Hematopoietic multipotent progenitor cell (in vitro differentiated cells): ENCODE measurements around the gene IGFBP4. TPM values are rescaled to one million over a fixed set of nuclear protein-coding genes. Genes with fewer than 3 reads are reported as not detected.

Experiments used
- DNase-seq, 3 donors: peaks; one replicate each; pipeline ENCODE4 v3.0.0-alpha.2; 2011 to 2015; ENCODE audit warnings: low read depth in 2 of 3, low spot score in 2 of 3
- total RNA-seq: library from RNA; depleted of rRNA; stranded (reverse); fragments of >200 nt; gene quantifications from one replicate; pipeline ENCODE4 v1.2.3, GENCODE V29; 2012

IGFBP4 gene
- total RNA-seq, 1 donor, result 1.3 TPM

- no peak for DNase-seq
Observed at GRCh38 chr17:40469805-40470675, 26.8 kb downstream of the IGFBP4 start.

DNA sequence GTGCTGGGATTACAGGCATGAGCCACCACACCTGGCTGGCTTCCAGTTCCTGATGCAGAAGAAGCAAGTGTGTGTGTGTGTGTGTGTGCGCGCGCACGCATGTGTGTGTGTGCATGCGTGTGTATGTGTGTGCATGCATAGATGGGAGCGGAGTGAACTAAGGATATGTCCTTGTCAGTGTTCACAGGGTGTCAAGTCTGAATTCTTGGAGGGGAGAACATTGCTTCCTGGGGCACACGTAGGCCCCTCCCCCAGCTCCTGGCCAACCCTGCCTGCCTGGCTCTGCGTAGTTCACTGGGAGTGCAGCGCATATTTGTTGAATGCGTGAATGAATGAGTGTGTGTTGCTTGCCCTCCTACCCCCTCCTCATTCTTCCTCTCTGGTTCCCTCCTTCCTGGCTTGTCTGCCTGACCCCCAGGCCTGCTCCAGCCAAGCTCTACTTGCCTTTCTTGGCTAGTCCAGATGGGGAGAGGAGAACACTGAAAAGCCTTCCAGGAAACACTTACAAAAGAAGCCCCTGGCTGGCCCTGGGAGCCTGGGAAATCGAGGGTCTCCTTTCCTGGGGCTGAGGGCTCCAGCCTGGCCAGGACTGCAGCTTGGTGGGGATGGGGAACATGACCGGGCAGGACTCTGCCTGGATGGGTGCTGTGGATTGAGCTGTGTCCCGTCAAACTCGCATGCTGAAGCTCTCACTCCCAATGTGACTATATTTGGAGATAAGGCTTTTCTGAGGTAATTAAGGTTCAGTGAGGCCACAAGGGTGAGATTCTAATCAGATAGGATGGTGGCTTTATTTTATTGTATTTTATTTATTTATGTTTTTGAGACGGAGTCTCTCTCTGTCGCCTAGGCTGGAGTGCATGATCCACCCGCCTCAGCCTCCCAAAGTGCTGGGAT, 27.9 kb downstream of the IGFBP4 start:
- DNase-seq, result no peak

DNA sequence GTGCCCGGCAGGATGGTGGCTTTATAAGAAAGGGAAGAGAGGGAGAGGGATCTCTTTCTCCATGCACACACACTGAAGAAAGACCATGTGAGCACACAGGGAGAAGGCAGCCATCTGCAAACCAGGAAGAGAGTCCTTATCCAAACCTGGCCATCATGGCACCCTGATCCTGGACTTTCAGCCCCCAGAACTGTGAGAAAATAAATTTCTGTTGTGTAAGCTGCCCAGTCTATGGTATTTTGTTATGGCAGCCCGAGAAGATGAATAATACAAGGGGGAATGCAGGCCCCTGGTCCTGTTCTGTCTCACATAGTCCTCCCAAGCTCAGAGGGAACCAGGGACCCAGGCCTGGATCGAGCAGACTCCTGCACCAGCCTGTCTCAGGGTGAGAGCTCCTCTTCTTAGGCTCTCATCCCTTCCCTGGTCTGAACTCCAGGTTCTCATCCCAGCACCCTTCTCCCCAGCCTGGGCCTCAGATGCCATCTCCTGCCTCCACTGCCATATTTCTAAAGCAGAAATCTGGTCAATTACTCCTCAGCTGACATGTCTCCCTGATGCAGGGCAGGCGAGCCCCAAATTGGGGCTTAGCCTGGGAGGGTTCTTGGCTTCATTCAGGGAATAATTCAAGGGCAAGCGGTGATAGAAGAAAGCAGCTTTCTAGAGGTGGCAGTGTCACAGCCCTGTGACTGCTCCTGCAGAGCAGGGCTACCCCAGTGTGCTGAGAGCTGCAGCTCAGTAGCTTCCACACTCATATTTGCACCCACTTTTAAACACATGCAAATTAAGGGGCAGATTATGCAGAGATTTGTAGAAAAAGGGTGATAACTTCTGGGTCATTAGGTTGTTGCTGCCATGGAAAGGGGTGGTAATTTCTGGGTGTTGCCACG, 28.8 kb downstream of the IGFBP4 start:
- no peak for DNase-seq

DNA sequence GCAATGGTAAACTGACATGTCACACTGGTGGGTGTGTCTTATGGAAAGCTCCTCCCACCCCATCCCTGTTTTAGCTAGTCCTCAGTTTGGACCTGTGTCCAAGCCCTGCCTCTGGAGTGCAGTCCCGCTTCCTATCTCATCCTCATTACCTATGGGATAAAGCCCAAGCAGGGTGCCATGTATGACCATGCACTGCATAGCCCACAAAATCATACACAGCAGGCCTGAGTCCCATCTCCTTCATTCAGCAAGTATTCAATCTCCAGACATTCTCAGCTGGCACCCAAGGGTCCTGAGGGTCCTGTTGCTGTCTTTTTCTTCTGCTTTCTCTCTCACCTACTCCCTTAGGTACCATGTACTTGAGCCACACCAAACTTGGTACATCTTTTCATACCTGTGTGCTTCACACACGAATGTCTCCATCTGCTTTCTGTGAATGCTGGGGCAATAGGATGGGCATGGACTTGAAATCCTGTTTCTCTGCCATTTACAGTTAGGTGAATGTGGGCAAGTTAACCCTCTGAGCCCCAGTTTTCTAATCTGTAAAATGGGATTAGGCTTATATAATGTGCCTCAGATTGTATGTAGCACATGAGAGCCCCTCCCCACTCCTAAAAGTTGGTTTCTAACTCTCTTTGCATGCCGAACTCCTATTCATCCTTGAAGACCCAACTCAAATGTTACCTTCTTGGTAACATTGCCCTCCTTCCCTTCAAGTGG, 29.6 kb downstream of the IGFBP4 start:
- no peak for DNase-seq

- DNase-seq, result no peak
Observed at GRCh38 chr17:40473573-40474365, 30.5 kb downstream of the IGFBP4 start.

DNA sequence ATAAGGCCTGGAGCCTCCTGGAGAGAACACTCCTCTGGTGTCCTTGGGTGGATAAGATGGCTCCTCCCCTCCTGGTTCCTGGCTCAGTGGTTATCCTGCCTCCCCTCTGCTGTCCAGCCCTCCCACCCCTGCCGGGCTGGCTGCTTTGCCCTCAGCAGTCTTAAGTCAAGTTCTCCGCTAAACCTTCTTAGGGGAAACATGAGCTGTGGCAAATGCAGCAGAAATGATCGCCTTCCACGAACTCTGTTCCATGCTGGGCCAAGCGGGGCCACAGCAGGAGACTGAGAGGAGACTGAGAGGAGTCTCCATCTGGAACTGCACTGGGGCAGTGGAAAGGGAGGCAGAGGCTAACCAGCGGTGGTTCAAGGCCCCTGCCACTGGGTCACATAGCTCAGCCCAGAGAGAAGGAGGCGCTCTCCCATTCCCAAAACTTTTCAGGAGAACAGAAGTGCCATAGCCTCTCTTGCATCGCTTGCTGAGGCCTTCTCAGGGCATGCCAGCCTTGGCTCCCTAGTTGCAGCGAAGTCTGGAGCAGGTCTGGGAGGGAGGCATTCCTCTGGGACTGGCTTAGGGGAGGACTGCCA, 31.3 kb downstream of the IGFBP4 start:
- no peak for DNase-seq

DNA sequence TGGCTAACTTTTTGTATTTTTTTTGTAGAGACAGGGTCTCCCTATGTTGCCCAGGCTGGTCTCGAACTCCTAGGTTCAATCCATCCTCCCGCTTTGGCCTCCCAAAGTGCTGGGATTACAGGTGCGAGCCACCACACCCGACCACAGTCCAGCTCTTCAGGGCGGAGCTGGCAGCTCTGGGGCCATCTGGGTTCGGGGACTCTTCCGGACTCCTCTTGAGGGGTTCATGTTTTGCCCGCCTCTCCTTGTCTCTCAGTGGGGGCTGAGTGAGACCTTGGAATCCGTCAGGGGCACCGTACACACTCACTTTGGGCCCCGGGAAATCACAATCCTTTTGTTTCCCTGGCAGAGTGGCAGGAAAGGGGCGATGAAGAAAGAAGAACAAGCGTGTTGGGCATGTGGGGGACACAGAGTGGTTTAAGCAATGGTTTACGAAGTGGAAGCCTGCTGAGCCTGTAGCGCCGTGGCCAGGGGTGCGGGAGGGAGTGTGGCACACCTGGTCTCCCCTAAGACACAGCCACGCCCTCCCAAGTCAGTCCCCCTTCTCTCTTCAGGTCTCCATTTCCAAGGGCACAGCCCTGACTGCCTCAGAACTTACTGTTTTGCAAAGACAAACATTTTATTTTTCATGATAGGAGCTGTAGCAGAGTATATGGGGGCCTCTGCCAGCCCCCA, 32.1 kb downstream of the IGFBP4 start:
- DNase-seq, result no peak

DNA sequence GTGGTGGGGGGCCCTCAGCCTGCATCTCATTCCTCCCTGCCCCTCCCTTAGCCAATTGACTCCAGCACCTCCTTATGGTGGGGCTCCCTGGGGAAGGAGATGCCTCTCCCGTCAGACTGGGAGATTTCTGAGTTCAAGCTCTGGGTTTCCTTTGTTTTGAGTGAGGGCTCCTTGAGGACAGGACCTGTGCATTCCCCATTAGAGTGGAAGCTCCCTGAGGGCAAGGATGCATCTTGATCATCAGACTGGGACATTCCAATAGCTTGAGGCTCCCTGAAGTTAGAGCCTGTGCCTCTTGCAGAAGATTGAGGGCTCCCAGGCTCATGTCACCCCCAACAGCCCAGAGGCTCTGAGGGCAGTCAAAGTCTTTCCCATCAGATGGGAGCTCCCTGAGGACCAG, 34.5 kb downstream of the IGFBP4 start:
- no peak for DNase-seq

- DNase-seq, result no peak
Observed at GRCh38 chr17:40478486-40478885, 35.2 kb downstream of the IGFBP4 start.

- DNase-seq, result peak in 2 of 3 donors; percentile 18 to 36
Observed at GRCh38 chr17:40479754-40480480, 36.7 kb downstream of the IGFBP4 start.

GRCh38 chr17:40480501-40481003, 37.3 kb downstream of the IGFBP4 start:
- DNase-seq, result peak; percentile 47 to 69 (median 67)

DNA sequence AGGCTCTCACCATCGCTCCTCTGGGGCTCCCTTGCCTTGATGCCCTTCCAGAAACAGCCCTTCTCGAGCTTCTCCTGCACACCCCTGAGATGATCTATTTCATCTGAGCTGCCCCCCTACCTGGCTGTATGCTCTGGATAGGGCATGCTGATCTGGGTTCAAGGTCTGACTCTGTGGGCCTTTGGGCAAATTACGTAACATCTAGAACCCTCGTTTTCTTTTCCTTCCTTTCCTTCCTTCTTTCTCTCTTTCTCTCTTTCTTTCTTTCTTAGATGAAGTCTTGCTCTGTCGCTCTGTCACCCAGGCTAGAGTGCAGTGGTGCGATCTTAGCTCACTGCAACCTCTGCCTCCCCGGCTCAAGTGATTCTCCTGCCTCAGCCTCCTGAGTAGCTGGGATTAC, 37.9 kb downstream of the IGFBP4 start:
- no peak for DNase-seq

DNA sequence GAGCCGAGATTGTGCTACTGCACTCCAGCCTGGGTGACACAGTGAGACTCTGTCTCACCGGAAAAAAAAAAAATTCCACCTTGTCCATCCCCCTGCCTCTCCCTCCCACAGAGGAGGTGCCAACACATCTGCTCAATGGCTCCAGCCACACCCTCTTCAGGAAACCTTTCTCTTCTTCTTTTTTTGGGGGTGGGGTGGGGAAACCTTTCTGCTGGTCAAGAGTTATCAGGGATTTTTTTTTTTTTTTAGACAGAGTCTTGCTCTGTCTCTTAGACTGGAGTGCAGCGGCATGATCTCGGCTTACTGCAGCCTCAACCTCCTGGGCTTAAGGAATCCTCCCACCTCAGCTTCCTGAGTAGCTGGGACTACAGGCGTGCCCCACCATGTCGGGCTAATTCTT, 39.5 kb downstream of the IGFBP4 start:
- DNase-seq, result no peak

- DNase-seq, result no peak
Observed at GRCh38 chr17:40483679-40484078, 40.4 kb downstream of the IGFBP4 start.

DNA sequence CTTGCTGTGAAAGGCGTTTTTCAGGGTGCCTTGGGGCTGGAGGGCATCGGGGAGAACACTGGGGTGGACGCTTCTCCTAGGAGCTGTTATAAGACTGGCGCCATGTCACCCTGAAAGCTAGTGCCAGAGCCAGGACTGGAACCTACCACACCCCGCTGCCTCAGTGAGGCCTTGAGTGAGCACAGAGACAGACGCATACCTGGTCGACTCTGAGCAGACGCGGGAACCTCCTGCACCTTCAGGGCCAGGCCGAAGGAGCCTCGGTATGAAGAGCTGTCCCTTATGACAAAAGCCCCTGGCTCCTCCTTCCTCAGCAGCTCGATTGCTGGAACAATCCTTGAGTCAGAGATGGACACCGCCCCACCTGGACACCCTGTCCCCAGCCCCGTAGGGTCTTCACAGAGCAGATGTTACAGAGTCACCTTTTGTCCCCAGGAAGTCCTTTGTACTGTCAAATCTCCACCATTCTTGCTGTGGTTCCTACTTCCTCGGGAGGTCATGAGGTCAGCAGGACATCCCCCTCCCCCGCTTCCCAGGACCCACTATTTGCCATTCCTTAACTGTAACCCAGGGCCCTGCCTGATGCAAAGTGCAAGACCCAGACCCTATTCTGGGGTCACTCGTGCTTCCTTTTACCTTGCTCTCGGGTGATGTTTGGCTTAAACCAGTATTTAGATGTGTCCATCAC, 41.2 kb downstream of the IGFBP4 start:
- DNase-seq, result no peak

DNA sequence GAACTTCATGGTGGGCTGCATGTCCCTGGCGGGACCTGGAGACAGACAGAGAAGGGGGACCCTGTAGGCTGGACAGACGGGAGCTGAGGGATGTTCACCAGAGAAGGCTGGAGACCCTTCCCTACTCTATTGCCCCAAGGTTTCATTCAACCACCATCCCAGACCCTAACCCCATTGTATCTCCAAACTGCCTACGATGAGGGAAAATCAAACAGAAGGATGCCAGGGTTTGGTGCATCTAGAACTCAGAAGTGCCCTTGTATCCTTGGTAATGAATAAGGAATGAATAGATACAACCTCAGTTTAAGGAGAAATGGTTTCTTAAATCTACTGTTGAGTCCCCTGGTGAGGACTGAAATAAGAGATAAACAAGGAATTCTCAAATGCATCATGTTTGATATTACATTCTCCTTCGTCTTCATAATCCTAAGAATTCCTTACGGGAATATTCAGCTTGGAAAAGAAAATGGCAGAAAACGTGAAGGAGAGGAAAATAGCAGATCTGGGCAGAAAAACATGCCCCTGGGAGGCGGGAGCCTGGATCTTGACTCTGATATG, 41.8 kb downstream of the IGFBP4 start:
- no peak for DNase-seq
